Thoracic aorta (tissue), 2 donors: ENCODE measurements around the gene RBP5. TPM values are rescaled to one million over a fixed set of nuclear protein-coding genes. Genes with fewer than 3 reads are reported as not detected.

ENCODE experiments used
- ATAC-seq: fragments of 150-250 bp; one replicate; pipeline ENCODE4 v1.8.0; 2017; ENCODE audit warnings: low read depth; ENCODE audit not compliant: insufficient number of reproducible peaks, low FRiP score
- DNase-seq: peaks from one replicate; pipeline ENCODE4 v3.0.0-alpha.2; 2020; ENCODE audit warnings: low spot score
- H3K27ac ChIP-seq, 2 donors: fragments of 200-600 bp; sonication (generic); 1 replicate in 1 of 2; 2 replicates in 1 of 2; pipeline ENCODE4 v1.5.1; 2016; ENCODE audit warnings: mild to moderate bottlenecking in 2 of 2, moderate library complexity in 2 of 2
- H3K27me3 ChIP-seq: fragments of 200-600 bp; sonication (generic); replicated peaks from 2 replicates; pipeline ENCODE4 v1.6.0; 2016; ENCODE audit warnings: mild to moderate bottlenecking; ENCODE audit not compliant: insufficient read depth
- H3K36me3 ChIP-seq: fragments of 200-600 bp; sonication (generic); one replicate; pipeline ENCODE4 v1.5.1; 2016
- H3K4me1 ChIP-seq, 2 donors: fragments of 200-600 bp; sonication (generic); 1 replicate in 1 of 2; 2 replicates in 1 of 2; pipeline versions ENCODE4 v1.5.1 to v1.6.0; 2016; ENCODE audit warnings: low read depth in 2 of 2, mild to moderate bottlenecking in 1 of 2; ENCODE audit not compliant: control insufficient read depth in 1 of 2
- H3K4me3 ChIP-seq: fragments of 200-600 bp; sonication (generic); 2 replicates; pipeline ENCODE4 v1.5.1; 2016; ENCODE audit warnings: mild to moderate bottlenecking
- H3K9me3 ChIP-seq: fragments of 200-600 bp; sonication (generic); 2 replicates; pipeline ENCODE4 v1.5.1; 2016
- CTCF ChIP-seq: fragments of 200-600 bp; sonication (generic); IDR thresholded peaks from one replicate; pipeline ENCODE4 v1.5.1; 2019; ENCODE audit warnings: antibody characterized with exemption
- total RNA-seq, 2 donors: library from RNA; depleted of rRNA; stranded (reverse); fragments of >200 nt; gene quantifications; one replicate each; pipeline versions ENCODE4 v1.1.0 to v1.2.3, GENCODE V29; 2016

The RBP5 gene
- total RNA-seq, 2 donors from 2014 or later = 0.71 TPM; not detected in 1

- ATAC-seq = no peak
- H3K36me3 ChIP-seq = peaks cover 15% of the 10 kb centered on the region
- H3K27me3 ChIP-seq = no peaks in the 10 kb centered on the region
- H3K4me3 ChIP-seq = no peak overlapping the region
- no peak for TF ChIP-seq CTCF
- H3K4me1 ChIP-seq = peaks cover 7 to 16% of the 10 kb centered on the region in 2 donors
- no peak overlapping the region for H3K27ac ChIP-seq
- no peak for DNase-seq
- H3K9me3 ChIP-seq = no peaks in the 10 kb centered on the region
Measured at GRCh38 chr12:7103837-7104584, 24.7 kb downstream of the RBP5 start.

- Histone ChIP-seq H3K4me1 (peaks cover 7 to 10% of the 10 kb centered on the region in 2 donors), H3K27me3 (no peaks in the 10 kb centered on the region), H3K27ac (no peak overlapping the region), H3K36me3 (peaks cover 20% of the 10 kb centered on the region), H3K9me3 (no peaks in the 10 kb centered on the region), H3K4me3 (no peak overlapping the region)
- ATAC-seq (no peak), DNase-seq (no peak)
- TF ChIP-seq CTCF = no peak
Measured at GRCh38 chr12:7102582-7102981, 26.1 kb downstream of the RBP5 start.

- Histone ChIP-seq H3K27ac (no peak overlapping the region), H3K4me3 (no peak overlapping the region), H3K4me1 (peaks cover 2 to 4% of the 10 kb centered on the region in 2 donors), H3K9me3 (no peaks in the 10 kb centered on the region), H3K27me3 (no peaks in the 10 kb centered on the region), H3K36me3 (peaks cover 23% of the 10 kb centered on the region)
- TF ChIP-seq CTCF = no peak
- no peak for DNase-seq
- ATAC-seq = no peak
Measured at GRCh38 chr12:7101694-7102131, 27.0 kb downstream of the RBP5 start.

- Histone ChIP-seq H3K4me1 (peaks cover 0 to 3% of the 10 kb centered on the region in 2 donors), H3K36me3 (peaks cover 23% of the 10 kb centered on the region), H3K27me3 (no peaks in the 10 kb centered on the region), H3K4me3 (no peak overlapping the region), H3K27ac (no peak overlapping the region), H3K9me3 (no peaks in the 10 kb centered on the region)
- ATAC-seq (no peak), DNase-seq (no peak)
- TF ChIP-seq CTCF = no peak
Measured at GRCh38 chr12:7101047-7101693, 27.5 kb downstream of the RBP5 start.

- DNase-seq (no peak), ATAC-seq (no peak)
- H3K36me3 ChIP-seq = peaks cover 23% of the 10 kb centered on the region
- no peak for TF ChIP-seq CTCF
- no peaks in the 10 kb centered on the region for H3K27me3 ChIP-seq
- no peak overlapping the region for H3K4me3 ChIP-seq
- H3K9me3 ChIP-seq = no peaks in the 10 kb centered on the region
- H3K4me1 ChIP-seq = peaks cover 0 to 2% of the 10 kb centered on the region in 2 donors
- H3K27ac ChIP-seq = no peak overlapping the region
Measured at GRCh38 chr12:7100239-7100638, 28.4 kb downstream of the RBP5 start.
